GM21528 (cell line): ENCODE data around the gene MSMB.
"Not testable (repeated sequence)": the region's sequence is repeated elsewhere in the genome, so short reads cannot be mapped to it uniquely, and the experiment has no call there.

Experiments used
- ATAC-seq: cut with Tn5 transposase; IDR thresholded peaks from one replicate; pipeline ENCODE4 v1.9.1; 2021; ENCODE audit warnings: mild to moderate bottlenecking, moderate library complexity; ENCODE audit not compliant: unreplicated experiment, low FRiP score

The MSMB gene

GRCh38 chr10:46070749-46071148, 24.7 kb upstream of the MSMB start:
- no peak for ATAC-seq

GRCh38 chr10:46069771-46070463, 23.8 kb upstream of the MSMB start:
- ATAC-seq: no peak

DNA sequence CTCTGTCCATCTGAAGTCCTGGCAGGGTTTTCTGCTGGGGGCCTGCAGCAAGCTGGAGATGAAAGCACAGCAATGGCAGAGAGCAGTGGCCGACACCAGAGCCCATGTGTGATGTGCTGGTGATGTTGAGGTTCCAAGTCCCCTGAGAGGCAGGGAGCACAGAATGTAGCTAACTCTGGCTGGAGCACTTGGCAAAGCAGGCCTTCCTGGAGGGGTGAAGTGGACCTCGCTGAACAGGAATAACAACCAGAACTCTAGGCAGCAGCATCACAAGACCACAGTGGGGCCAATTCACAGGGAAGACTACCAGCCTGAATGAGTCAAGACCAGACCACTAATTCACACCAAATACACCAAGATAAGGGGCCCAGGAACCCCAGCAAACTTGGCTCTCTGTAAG, 22.8 kb upstream of the MSMB start:
- no peak for ATAC-seq

DNA sequence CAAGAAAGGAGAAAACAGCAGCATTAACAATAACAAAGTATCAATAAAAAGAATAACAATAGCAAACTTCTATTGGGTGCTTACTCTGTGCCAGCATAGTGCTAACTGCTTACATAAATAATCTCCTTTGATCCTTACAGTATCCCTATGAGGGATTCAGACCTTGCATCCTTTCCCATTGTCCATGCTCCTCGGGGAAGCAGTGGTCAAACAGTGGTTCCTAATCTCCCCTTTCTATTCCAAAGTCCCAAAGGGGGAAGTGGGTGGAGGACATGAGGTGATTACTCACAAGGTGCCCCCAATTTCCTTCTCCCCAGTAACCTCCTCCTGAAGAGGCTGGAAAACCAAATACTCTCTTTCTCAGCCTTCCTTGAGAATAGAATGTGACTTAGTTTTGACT, 22.0 kb upstream of the MSMB start:
- ATAC-seq: no peak

DNA sequence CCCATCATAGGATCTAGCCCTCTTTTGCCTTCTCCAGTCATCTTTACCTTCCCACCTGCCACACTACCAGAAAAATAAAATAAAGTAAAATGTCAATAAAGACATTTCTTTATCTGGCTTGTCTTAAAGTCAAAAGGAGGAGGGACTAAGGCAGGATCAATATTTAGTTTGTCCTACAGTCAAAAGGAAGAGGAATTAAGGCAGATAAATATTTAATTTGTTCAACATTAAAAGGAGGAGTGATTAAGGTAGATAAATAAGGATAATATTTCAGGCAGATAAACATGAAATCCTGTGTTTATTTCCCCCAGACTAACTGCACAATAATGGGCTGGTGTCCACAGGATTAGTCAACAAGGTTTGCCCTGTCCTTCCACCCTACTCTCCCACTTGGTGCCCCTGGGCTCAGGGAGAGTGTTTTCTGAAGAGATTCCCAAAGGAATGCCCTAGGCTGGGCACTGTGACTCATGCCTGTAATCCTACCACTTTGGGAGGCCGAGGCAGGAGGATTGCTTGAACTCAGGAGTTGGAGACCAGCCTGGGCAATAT, 18.3 kb upstream of the MSMB start:
- ATAC-seq: no peak

DNA sequence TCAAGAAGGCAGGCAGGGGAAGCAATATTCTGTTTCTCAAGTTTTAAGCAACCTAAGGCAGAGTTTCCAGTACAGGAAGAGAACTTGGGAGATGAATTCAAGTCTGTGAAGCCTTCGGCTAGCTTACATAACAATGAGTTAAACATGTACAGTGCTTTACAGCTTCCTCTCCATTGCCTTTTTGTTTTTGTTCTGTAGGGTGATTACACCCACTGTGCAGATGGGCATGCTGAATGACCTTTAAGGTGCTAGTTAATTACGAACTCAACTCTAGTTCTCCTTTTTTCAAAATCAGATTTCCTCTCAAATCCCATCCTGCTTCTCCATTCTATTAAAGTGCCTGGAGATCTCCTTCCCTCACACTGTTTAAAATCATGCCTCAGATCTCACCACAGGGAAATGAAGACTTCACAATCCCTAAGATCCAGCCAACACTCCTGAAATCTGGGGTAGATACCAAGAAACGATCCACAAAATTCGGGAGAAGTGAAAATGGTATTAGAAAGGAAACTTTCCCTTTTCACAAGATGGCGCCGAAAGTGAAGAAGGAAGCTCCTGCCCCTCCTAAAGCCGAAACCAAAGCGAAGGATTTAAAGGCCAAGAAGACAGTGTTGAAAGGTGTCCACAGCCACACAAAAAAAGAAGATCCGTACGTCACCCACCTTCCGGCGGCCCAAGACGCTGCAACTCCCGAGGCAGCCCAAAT, 16.8 kb upstream of the MSMB start:
- ATAC-seq: no peak

DNA sequence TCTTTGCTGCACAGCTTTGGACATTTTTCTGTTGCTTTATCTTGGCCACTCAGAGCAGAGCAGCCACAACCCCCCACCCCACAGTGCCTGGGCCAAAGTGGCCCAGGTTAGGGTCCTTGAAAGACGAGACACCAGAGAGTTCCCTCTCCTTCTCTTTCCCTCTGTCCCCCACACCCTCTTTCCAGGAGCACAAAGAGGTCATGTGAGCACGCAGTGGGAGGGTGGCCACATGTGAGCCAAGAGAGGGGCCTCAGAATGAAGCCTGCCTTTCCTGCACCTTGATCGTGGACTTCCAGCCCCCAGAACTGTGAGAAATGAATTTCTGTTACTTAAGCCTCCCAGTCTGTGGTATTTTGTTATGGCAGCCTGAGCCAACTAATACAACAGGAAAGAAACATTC, 14.6 kb upstream of the MSMB start:
- ATAC-seq: no peak

GRCh38 chr10:46057927-46058326, 11.9 kb upstream of the MSMB start:
- not testable (repeated sequence) for ATAC-seq

DNA sequence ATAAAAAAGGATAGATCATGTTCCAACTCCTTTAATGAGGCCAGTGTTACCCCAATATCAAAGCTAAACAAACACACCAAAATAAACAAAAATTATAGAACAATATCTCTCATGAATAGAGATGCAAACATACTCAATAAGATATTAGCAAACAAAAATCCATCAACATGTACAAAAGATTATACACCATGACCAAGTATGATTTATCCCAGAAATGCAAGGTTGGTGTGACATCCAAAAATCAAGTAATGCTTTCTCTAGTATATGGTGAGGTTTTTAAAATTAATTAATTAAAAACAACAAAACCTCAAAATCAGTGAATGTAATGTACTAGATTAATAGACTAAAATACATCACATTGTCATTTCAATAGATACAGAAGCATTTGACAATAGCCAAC, 11.0 kb upstream of the MSMB start:
- no peak for ATAC-seq

DNA sequence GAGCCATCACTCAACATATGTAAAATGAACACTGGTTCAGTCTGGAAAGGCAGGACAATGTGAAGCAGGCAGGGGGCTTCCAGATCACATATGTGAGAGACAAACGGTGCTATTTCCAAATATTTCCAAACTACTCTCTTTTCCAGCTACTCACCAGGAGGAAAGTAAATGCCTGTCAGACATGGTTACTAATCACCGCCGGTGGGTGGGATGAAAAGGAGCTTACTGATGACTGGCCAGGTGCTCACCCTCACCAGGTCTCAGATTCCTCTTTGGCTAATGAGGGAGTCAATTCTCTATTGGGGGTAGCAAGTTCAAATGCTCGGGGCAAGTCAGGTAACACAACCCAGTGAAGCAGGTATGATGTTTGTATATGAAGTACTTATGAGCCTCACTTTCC, 9.7 kb upstream of the MSMB start:
- ATAC-seq: no peak

DNA sequence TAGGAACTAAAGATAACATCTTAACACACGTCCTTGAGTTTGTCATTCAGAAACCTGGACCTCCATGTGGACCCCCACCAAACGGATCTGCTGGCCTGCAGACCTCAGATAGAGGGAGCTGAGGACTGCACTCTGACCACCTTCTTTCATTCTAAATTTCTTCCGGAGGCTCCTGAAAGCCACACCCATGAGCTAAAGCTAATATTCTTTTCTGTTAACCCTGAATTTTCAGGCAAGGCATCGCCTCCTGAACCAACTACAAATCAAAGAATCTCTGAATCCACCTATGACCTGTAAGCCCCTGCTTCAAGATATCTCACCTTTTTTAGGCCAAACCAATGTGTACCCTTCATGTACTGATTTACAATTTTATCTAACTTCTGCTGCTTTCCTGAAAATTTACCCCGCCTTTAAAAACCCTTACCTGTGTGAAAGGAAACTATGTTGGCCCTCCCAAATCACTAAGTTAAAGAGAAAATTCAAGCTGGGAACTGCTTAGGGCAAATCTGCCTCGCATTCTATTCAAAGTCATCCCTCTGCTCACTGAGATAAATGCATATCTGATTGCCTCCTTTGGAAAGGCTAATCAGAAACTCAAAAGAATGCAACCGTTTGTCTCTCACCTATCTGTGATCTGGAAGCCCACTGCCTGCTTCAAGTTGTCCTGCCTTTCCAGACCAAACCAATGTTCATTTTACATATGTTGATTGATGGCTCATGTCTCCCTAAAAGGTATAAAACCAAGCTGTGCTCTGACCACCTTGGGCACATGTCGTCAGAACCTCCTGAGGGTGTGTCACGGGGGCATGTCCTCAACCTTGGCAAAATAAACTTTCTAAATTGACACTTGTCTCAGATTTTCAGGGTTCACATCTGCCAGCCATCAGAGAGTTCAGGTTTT, 7.7 kb upstream of the MSMB start:
- ATAC-seq: no peak

DNA sequence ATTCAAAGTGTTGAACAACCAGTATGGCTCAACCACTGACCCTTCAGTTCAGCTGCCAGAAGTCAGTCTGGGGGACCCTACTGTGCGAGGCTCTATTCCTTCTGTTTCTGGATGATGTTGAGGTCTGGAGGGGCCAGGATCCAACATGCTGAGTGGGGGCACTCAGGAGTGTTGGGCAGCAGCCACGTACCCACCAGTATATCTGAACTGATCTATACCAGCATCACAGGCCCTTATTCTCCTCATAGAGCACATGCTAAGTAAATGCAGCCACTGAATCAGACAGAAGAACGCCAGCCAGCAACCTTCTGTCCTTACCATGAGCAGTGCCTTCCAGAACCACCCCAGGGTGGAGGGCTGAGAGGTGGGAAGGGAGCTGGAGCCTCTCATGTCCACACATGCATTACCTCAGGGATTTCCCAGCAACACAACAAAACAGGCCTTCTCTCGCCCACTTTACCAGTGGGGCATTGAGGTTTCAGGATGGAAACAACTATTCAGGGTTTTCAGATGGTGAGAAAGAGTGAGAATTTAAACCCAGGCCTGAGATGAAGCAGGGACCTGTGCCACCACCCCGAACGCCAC, 6.8 kb upstream of the MSMB start:
- ATAC-seq: no peak

- ATAC-seq: no peak
Observed at GRCh38 chr10:46052057-46052790, 6.2 kb upstream of the MSMB start.

GRCh38 chr10:46050941-46051623, 5.0 kb upstream of the MSMB start:
- ATAC-seq: no peak

DNA sequence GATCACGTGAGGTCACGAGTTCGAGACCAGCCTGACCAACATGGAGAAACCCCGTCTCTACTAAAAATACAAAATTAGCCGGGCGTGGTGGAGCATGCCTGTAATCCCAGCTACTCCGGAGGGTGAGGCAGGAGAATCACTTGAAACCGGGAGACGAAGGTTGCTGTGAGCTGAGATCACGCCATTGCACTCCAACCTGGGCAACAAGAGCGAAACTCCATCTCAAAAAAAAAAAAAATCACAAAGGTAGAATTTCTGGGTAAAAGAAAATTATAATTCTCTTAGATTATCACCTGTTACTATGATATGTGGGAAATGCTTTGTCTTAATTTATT, 3.4 kb upstream of the MSMB start:
- ATAC-seq: not testable (repeated sequence)

GRCh38 chr10:46048152-46048551, 2.1 kb upstream of the MSMB start:
- no peak for ATAC-seq

GRCh38 chr10:46042527-46042926, 3.5 kb downstream of the MSMB start:
- ATAC-seq: no peak

DNA sequence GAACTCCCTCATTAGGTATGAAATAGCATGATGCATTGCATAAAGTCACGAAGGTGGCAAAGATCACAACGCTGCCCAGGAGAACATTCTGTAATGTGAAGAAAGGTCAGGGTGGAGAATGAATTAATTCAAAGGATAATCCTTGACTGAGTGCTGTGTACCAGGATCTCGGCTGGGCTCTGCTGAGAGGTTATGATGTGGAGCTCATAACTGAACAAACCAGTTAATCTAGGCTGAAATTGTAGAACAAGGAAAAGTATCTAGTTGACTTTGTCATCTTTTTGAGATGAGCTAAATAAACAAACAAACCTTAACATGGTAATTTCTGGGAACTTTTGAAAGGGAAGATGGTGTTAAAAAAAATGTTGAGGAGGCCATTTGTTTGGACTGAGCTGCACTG, 6.1 kb downstream of the MSMB start:
- no peak for ATAC-seq

- ATAC-seq: no peak
Observed at GRCh38 chr10:46037107-46037825, 8.8 kb downstream of the MSMB start.
